Cardiac fibroblast (primary cell): ENCODE data around the gene FBXO31.
"Not testable (repeated sequence)": the region's sequence is repeated elsewhere in the genome, so short reads cannot be mapped to it uniquely, and the experiment has no call there.

Experiments
- DNase-seq, 2 donors: peaks; one replicate each; pipeline versions ENCODE4 v3.0.0 to v3.0.0-alpha.2; 2010; ENCODE audit warnings: low read depth in 2 of 2
- H3K4me3 ChIP-seq, 2 donors: replicated peaks in 1 of 2; 1 replicate in 1 of 2; 2 replicates in 1 of 2; pipeline ENCODE4 v1.5.1; 2011; ENCODE audit warnings: low read depth in 2 of 2, low read length in 2 of 2, mild to moderate bottlenecking in 2 of 2, moderate library complexity in 1 of 2
- TF ChIP-seq, protein P1 (sequence below): IDR thresholded peaks from one replicate; pipeline ENCODE4 v1.5.1; 2011; ENCODE audit warnings: low read depth, mild to moderate bottlenecking, low read length, inconsistent platforms

FBXO31 gene

DNA sequence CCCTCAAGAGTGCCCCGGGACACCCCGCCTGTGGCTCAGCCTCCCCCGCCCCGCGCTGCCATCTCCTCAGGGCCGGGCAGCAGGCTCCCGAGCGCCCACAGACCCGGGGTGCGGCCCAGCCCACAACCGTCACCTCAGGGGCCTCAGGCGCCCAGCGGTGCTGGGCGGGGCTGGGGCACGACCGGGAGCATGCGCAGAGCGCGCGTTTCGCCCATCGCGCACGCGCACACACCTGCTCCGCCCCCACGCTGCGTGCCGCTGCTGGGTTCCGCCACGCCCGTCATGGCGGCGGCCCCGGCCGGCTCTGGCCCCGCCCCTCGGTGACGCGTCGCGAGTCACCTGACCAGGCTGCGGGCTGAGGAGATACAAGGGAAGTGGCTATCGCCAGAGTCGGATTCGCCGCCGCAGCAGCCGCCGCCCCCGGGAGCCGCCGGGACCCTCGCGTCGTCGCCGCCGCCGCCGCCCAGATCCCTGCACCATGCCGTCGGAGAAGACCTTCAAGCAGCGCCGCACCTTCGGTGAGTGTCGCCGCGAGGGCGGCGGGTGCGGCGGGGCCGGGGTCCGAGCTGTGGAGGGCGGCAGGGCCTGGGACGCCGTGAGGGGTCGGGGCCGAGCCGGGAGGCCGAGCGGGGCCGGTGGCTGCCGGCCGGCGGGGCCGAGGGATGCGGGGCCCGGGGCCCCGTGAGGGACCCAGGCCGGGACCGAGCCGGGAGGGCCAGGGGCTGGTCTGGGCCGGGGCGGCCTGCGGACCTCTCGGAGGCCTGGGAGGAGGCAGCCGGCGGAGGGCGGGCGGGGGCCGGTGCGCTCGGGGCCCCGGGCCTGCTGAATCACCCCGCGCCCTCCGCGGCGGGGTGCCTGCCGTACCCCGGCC, 8.6 kb upstream of the FBXO31 start, which contains the start of gene MAP1LC3B:
Gene MAP1LC3B (plus strand): TSS at position 387 of the 871 bp plus-strand sequence. CDS start 92 bp downstream, at position 479.
- peak; percentile 96 to 98 for DNase-seq
- TF ChIP-seq, protein P1, sequence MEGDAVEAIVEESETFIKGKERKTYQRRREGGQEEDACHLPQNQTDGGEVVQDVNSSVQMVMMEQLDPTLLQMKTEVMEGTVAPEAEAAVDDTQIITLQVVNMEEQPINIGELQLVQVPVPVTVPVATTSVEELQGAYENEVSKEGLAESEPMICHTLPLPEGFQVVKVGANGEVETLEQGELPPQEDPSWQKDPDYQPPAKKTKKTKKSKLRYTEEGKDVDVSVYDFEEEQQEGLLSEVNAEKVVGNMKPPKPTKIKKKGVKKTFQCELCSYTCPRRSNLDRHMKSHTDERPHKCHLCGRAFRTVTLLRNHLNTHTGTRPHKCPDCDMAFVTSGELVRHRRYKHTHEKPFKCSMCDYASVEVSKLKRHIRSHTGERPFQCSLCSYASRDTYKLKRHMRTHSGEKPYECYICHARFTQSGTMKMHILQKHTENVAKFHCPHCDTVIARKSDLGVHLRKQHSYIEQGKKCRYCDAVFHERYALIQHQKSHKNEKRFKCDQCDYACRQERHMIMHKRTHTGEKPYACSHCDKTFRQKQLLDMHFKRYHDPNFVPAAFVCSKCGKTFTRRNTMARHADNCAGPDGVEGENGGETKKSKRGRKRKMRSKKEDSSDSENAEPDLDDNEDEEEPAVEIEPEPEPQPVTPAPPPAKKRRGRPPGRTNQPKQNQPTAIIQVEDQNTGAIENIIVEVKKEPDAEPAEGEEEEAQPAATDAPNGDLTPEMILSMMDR = no peak
- peak within 1 kb of the TSS; percentile 82 to 92 for H3K4me3 ChIP-seq

- H3K4me3 ChIP-seq = peak overlapping the region; percentile 44 to 64
- DNase-seq = peak; percentile 35 to 49
- TF ChIP-seq, protein P1 = no peak
Observed at GRCh38 chr16:87391324-87391949, 7.9 kb upstream of the FBXO31 start.

GRCh38 chr16:87390641-87391323, 7.2 kb upstream of the FBXO31 start:
- DNase-seq = no peak
- H3K4me3 ChIP-seq = no peak overlapping the region
- TF ChIP-seq, protein P1 = no peak

DNA sequence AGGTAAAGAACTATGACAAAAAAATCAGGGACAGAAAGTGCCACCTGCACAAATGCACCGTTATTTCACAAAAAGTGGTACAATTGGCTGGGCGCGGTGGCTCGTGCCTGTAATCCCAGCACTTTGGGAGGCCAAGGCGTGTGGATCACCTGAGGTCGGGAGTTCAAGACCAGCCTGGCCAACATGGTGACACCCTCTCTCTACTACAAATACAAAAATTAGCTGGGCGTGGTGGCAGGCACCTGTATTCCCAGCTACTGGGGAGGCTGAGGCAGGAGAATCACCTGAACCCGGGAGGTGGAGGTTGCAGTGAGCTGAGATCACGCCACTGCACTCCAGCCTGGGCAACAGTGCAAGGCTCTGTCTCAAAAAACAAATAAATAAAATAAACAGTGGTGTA, 6.3 kb upstream of the FBXO31 start:
- DNase-seq = not testable (repeated sequence)

GRCh38 chr16:87389245-87389644, 5.7 kb upstream of the FBXO31 start:
- TF ChIP-seq, protein P1 = no peak
- no peak for DNase-seq
- no peak overlapping the region for H3K4me3 ChIP-seq

More for the DNA sequence above, 6.3 kb upstream of the FBXO31 start:
- H3K4me3 ChIP-seq = not testable (repeated sequence)

DNA sequence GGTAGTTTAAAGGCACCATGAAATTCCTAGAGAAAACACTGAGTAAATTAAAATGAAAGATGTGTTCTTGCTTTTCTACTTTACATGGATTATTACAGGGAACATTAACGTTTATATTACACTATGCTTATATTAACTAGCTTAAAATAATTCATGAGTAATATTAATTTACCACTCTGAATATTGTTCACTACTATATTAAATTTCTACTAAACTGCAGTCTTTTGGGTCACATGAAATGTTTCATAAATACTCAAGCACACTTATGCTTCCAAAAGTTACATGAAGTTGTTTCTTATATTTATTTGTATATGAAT, 5.2 kb upstream of the FBXO31 start:
- DNase-seq = no peak
- TF ChIP-seq, protein P1 = no peak
- H3K4me3 ChIP-seq = no peak overlapping the region
